GM11168 (cell line): Measurements from ENCODE around the gene ATXN7L2.
"Not testable (repeated sequence)": the region's sequence is repeated elsewhere in the genome, so short reads cannot be mapped to it uniquely, and the experiment has no call there.

Experiments used
- in situ Hi-C: fragments of 300-500 bp; cut with MboI; formaldehyde crosslinking; loops from one replicate; pipeline ENCODE4 v1.12.0; 2022; ENCODE audit warnings: low sequenced_read_pairs; ENCODE audit not compliant: unreplicated experiment

ATXN7L2 gene

GRCh38 chr1:109473284-109474057 is 10.2 kb upstream of the ATXN7L2 start:
- in situ Hi-C loops = not testable (repeated sequence)

GRCh38 chr1:109474697-109475096 is 9.0 kb upstream of the ATXN7L2 start:
- in situ Hi-C loops = no loop called here

- in situ Hi-C loops = no loop called here
Observed at GRCh38 chr1:109475261-109475660, 8.4 kb upstream of the ATXN7L2 start.

GRCh38 chr1:109476825-109477224 is 6.9 kb upstream of the ATXN7L2 start:
- in situ Hi-C loops = no loop called here

- in situ Hi-C loops = no loop called here
Observed at GRCh38 chr1:109477821-109478220, 5.9 kb upstream of the ATXN7L2 start.

GRCh38 chr1:109478806-109479205 is 4.9 kb upstream of the ATXN7L2 start:
- in situ Hi-C loops = no loop called here

- in situ Hi-C loops = no loop called here
Observed at GRCh38 chr1:109479311-109479710, 4.4 kb upstream of the ATXN7L2 start.

GRCh38 chr1:109479901-109480300 is 3.8 kb upstream of the ATXN7L2 start:
- in situ Hi-C loops = no loop called here

- in situ Hi-C loops = no loop called here
Observed at GRCh38 chr1:109481646-109482045, 2.1 kb upstream of the ATXN7L2 start.

GRCh38 chr1:109482242-109482641 is 1.5 kb upstream of the ATXN7L2 start:
- in situ Hi-C loops = no loop called here

GRCh38 chr1:109482791-109483671 is 674 bp upstream of the ATXN7L2 start:
- in situ Hi-C loops = no loop called here

GRCh38 chr1:109484519-109484975 is 842 bp downstream of the ATXN7L2 start:
- in situ Hi-C loops = no loop called here

- in situ Hi-C loops = no loop called here
Observed at GRCh38 chr1:109485001-109485400, 1.3 kb downstream of the ATXN7L2 start.

GRCh38 chr1:109487261-109487660 is 3.6 kb downstream of the ATXN7L2 start:
- in situ Hi-C loops = no loop called here

- in situ Hi-C loops = no loop called here
Observed at GRCh38 chr1:109488201-109488600, 4.5 kb downstream of the ATXN7L2 start.

GRCh38 chr1:109488696-109489095 is 5.0 kb downstream of the ATXN7L2 start:
- in situ Hi-C loops = no loop called here

- in situ Hi-C loops = no loop called here
Observed at GRCh38 chr1:109490029-109490933, 6.6 kb downstream of the ATXN7L2 start.

- in situ Hi-C loops = no loop called here
Observed at GRCh38 chr1:109490934-109491302, 7.2 kb downstream of the ATXN7L2 start.

GRCh38 chr1:109491372-109491771 is 7.7 kb downstream of the ATXN7L2 start:
- in situ Hi-C loops = no loop called here

GRCh38 chr1:109492779-109493178 is 9.1 kb downstream of the ATXN7L2 start:
- in situ Hi-C loops = no loop called here
